NK-92 (cell line): ENCODE data around the gene RALGPS1.

Source experiments
- DNase-seq: peaks from one replicate; lab custom pipeline; 2025; ENCODE audit not compliant: unreplicated experiment; lab: John Stamatoyannopoulos, UW

RALGPS1 gene

DNA sequence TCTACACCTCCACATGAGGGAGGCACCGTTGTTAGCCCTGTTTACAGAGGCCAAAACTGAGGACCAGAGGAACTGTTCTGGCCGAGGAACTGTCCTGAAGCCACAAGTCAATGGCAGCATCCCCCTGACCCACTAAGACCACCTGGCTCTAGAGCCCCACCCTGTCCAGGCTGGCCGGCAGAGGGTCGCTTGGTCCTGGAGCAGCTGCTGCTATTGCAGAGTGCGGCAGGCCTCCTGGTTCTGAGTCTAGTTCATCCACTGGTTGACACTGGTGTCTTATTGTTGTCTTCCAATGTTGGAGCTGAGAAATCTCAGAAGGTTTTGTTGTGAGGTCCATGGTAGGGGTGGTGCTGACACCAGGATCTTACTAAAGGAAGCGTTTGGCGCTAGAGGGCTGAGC, 234.4 kb downstream of the RALGPS1 start:
- no peak for DNase-seq

GRCh38 chr9:127149463-127150390, 235.1 kb downstream of the RALGPS1 start:
- no peak for DNase-seq

DNA sequence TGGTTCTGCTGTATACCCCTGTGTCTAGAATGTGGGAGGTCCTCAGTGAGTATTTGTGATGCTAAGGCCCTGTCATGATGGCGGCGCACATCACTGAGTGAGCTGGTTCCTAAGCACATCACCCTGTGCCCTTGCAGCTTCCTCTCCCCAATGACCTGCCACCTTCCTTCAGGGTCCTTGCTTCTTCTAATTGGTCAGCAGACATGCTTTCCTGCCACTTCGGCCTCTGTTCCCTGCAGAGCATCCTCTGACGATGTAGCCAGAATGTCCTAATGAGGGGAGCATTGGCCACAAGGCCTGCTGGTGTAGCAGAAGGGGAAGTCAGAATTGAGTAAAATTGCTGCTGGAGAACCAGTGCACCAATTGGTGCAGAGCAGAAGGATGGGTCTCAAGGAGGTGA, 238.9 kb downstream of the RALGPS1 start:
- no peak for DNase-seq

GRCh38 chr9:127154003-127154389, 239.4 kb downstream of the RALGPS1 start:
- DNase-seq, result no peak

DNA sequence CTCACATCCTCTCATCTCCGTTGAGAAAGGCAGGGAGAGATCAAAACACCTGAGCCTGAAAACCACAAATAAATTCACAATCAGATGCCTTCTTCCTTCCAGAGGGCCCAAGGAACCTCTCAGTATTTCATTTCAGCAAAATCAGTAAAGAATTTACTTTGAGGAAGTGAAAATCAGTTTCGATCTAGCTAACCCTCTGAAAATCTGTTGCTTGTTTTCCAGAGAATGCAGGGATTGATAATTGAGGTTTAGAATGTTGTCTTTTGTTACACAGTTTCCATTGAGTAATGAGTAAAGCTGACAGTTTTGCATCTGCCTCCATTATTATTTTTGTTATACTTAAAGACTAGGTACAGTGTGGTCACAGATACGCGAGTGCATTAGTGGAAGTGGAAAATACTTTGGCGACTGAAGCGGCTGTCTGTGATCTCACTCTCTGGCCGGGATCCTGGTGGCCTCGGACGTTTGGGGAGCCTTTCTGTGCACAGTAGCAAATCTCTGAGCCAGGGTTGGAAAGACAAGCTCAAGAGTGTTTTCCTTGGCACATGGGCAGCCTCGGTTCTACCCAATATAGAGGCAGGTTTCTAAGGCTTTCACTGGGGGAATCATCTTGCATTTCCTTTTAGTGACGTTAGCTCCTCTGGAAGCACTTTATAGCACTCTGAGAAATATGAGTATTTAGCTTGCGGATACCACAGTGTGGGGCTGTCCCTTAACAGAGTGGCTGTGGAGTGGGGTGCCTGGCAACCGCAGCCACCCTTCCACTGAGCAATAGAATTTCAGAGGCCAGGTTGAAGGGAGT, 240.0 kb downstream of the RALGPS1 start:
- DNase-seq, result no peak

GRCh38 chr9:127155314-127155960, 240.9 kb downstream of the RALGPS1 start:
- no peak for DNase-seq

GRCh38 chr9:127158786-127159324, 244.3 kb downstream of the RALGPS1 start:
- DNase-seq, result no peak

DNA sequence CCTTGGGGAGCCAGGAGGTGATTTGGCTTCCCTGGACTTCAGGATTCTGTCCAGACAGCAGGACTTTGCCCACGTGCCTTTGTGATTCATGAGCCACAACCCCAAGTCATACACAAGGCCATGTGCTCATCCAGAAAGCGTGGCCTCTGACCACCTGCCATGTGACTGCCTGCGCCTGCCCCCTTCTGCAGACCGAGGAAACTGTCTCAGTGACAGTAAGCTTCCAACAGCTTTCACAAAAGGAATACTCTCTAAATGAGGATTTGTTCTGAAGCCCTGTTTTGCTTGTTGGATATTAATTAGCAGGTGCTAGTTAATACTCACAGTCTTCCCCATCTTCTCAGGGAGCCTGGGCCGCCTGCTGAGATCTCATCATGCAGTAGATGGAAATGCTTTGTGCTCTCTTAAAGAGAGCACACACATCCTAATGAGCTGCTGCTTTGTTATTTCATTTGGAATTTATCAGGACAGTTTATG, 244.8 kb downstream of the RALGPS1 start:
- DNase-seq, result no peak

GRCh38 chr9:127159949-127160610, 245.5 kb downstream of the RALGPS1 start:
- DNase-seq, result no peak

DNA sequence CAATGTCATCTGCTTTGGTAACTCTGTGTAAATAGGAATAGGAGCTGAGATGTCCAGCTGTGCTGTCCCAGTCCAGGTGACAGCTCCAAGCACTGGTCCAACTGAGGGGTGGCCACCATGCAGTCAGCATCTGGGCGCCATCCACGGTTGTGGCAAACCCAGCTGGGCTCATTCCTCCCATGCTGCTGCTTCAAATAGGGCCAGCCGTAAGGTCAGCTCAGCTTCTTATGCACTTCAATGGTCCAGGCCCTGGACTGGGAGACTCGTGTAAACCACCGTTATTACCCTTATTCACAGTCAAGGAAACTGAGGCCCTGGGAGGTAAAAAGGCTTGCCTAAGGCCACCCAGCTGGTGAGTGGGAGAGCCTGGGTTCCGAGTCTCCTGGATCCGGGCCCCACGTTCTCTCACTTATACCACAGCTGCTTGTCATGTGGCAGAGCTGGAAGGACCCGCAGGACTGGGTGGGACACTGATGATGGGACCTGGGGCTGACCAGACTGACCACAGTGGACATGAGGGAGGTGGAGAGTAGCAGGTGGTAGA, 246.6 kb downstream of the RALGPS1 start:
- DNase-seq, result no peak

GRCh38 chr9:127162046-127162863, 247.7 kb downstream of the RALGPS1 start:
- no peak for DNase-seq

DNA sequence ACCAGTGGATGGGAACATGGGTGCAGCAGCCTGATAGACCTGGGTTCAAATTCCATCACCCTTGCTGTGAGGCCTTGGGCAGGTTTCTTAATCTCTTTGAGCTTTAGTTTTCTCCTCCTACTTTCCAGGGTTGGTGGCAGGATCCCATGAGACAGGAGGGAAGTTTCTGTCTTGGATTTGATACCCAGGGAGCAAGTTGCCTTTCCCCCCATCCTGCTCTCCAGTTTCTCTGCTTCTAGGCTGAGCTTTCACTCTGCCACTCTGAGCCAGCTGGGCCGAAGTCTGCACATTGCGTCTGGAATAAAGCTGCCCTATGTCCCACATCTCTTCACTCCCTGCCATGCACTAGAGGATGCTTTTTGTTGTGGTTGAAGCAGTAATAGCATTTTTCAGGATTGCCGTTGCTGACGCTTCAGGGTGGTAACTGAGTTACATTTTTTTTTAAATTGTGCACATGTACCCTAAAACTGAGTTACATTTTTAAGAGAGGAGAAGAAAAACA, 248.3 kb downstream of the RALGPS1 start:
- DNase-seq, result no peak

GRCh38 chr9:127163409-127163808, 248.8 kb downstream of the RALGPS1 start:
- no peak for DNase-seq

DNA sequence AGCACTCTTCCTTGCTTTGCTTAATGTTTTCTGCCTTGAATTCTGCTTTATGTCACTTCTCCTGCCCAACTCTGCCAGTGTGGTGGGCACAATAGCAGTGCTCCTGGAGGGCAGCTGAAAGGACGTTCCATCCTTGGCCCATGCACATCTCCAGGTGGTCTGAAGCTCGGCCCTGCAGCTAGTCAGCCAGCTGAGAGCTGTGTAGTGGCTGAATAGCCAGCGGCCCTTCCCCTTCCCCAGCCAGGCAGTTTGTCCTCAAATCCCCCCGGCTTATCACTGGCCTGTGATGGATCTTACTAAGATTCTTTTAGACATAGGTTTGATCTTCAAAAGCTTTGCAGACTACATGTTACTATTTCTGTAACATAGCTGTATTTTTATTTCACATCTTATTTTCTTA, 250.5 kb downstream of the RALGPS1 start:
- DNase-seq, result no peak

DNA sequence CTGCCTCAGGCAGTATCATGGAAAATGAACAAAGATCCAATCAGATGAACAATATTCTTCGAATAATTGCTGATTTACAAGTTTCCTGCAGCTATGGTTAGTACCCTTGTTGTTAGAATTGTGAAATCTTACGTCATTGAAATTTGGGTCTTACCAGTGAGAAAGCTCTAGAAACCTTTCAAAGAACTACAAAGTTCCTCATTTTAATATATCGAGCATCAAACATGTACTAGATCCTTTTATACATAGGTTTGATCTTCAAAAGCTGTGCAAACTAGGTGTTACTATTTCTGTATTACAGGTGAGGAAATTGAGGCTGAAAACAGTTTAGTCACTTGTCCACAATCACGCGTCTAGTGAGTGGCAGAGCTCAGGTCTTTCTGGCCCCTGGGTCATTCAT, 251.5 kb downstream of the RALGPS1 start:
- DNase-seq, result no peak

GRCh38 chr9:127166651-127167524, 252.3 kb downstream of the RALGPS1 start:
- DNase-seq, result no peak

DNA sequence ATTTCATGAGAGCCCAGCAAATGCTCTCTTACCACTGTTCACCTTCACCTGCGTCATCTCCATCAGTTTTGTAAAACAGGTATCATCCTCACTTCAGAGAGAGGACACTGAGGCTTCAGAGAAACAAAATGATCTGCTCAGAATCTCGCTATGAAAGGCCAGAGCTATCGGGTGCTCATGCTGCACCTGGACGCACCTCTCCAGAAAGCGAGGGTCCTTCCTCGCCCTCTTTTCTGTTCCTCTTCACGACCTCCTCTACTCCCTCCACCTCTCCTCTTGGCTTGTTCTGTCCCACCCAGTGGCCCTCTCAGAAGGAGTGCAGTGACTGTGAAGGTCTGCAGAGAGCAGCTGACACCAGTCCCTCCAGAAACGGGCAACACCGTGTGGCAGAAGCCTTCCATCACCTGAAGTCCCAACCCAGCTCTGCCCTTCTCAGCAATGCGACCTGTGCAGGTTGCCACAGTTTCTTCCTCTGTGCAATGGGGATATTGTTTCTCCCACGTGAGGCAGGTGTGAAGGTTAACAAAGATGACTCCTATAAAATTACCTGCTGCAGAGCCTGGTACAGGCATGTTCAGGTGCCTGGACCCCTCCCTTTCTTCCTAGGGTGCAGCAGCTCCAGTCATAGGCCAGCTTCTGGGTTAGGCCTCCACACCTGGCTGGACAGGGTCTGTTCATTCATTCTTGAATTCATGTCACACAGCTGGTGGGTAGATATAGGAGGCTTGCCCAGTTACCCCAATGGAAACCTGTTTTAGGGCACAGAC, 253.2 kb downstream of the RALGPS1 start:
- DNase-seq, result no peak
